IMR-90 (cell line): ENCODE data around the gene RASSF4. TPM values are rescaled to one million over a fixed set of nuclear protein-coding genes. Genes with fewer than 3 reads are reported as not detected.

Experiments
- ATAC-seq: fragments of 200-7000 bp; cut with Tn5 transposase; 2 replicates; pipeline ENCODE4 v1.9.1; 2020; ENCODE audit warnings: low read depth, mild to moderate bottlenecking, moderate library complexity
- BruUV-seq: library from RNA; stranded (reverse); fragments of 400-500 nt; replicated peaks from 2 replicates; lab custom pipeline; 2021; lab: Mats Ljungman, UMichigan
- CTCF ChIA-PET: fragments of 300-600 bp; formaldehyde crosslinking; extraction: SDS; loops from one replicate; lab custom pipeline; 2021; ENCODE audit warnings: antibody characterized with exemption; lab: Yijun Ruan, JAX
- POLR2A ChIA-PET: fragments of 300-600 bp; sonication (Branson Sonifier 250); formaldehyde crosslinking; loops from one replicate; lab custom pipeline; 2022; ENCODE audit warnings: antibody characterized with exemption; ENCODE audit not compliant: unreplicated experiment; lab: Charles Lee
- DNase-seq: peaks from one replicate; pipeline ENCODE4 v3.0.0; 2013
- H2AFZ ChIP-seq: replicated peaks from 2 replicates; pipeline ENCODE3; 2013; ENCODE audit warnings: low read length, mild to moderate bottlenecking; ENCODE audit not compliant: poor library complexity
- H2AK5ac ChIP-seq: 2 replicates; pipeline ENCODE4 v1.6.1; 2013; ENCODE audit warnings: low read depth, low read length, inconsistent platforms
- H2AK9ac ChIP-seq: replicated peaks from 2 replicates; pipeline ENCODE3; 2013; ENCODE audit warnings: mild to moderate bottlenecking, low read depth, low read length, moderate library complexity; ENCODE audit not compliant: poor library complexity
- H2BK120ac ChIP-seq: 2 replicates; pipeline ENCODE4 v1.6.1; 2013; ENCODE audit warnings: low read depth, low read length, inconsistent platforms
- H2BK15ac ChIP-seq: 3 replicates; pipeline ENCODE4 v1.6.1; 2013; ENCODE audit warnings: low read depth, low read length, inconsistent platforms
- H2BK20ac ChIP-seq: 2 replicates; pipeline ENCODE4 v1.6.1; 2013; ENCODE audit warnings: low read depth, mild to moderate bottlenecking, inconsistent platforms, low read length, moderate library complexity
- H2BK5ac ChIP-seq: 2 replicates; pipeline ENCODE4 v1.6.1; 2013; ENCODE audit warnings: mild to moderate bottlenecking, low read depth, low read length, inconsistent platforms; ENCODE audit not compliant: poor library complexity, severe bottlenecking
- H3K14ac ChIP-seq: replicated peaks from 2 replicates; pipeline ENCODE4 v1.6.1; 2013; ENCODE audit warnings: low read depth, low read length, inconsistent platforms
- H3K18ac ChIP-seq: 2 replicates; pipeline ENCODE4 v1.6.1; 2013; ENCODE audit warnings: low read depth, low read length, control low read depth
- H3K23ac ChIP-seq: 2 replicates; pipeline ENCODE4 v1.6.1; 2013; ENCODE audit warnings: low read depth, low read length, inconsistent platforms
- H3K27ac ChIP-seq: 2 replicates; pipeline ENCODE4 v1.5.1; 2013; ENCODE audit warnings: mild to moderate bottlenecking, control low read depth, low read length; ENCODE audit not compliant: insufficient read depth
- H3K27me3 ChIP-seq: 2 replicates; pipeline ENCODE4 v1.6.1; 2013; ENCODE audit warnings: low read length; ENCODE audit not compliant: control insufficient read depth, insufficient read depth
- H3K36me3 ChIP-seq: 2 replicates; pipeline ENCODE4 v1.6.1; 2013; ENCODE audit warnings: low read length, mixed read lengths; ENCODE audit not compliant: control insufficient read depth, insufficient read depth
- H3K4ac ChIP-seq: 2 replicates; pipeline ENCODE4 v1.6.1; 2013; ENCODE audit warnings: low read depth, low read length, inconsistent platforms
- H3K4me1 ChIP-seq: 2 replicates; pipeline ENCODE4 v1.6.1; 2013; ENCODE audit warnings: low read length, mixed read lengths; ENCODE audit not compliant: control insufficient read depth, insufficient read depth
- H3K4me2 ChIP-seq: 2 replicates; pipeline ENCODE4 v1.6.1; 2013; ENCODE audit warnings: low read depth, mild to moderate bottlenecking, control low read depth, low read length, moderate library complexity
- H3K4me3 ChIP-seq: 2 replicates; pipeline ENCODE4 v1.5.1; 2013; ENCODE audit warnings: low read depth, mild to moderate bottlenecking, control low read depth, low read length, moderate library complexity; ENCODE audit not compliant: insufficient read depth
- H3K56ac ChIP-seq: 2 replicates; pipeline ENCODE4 v1.6.1; 2013; ENCODE audit warnings: low read length, inconsistent platforms; ENCODE audit not compliant: insufficient read depth; ENCODE audit errors: extremely low read depth
- H3K79me1 ChIP-seq, 2 experiments: 2 replicates each; pipeline ENCODE4 v1.6.1; 2013; ENCODE audit warnings: low read length in 2 of 2, inconsistent platforms in 1 of 2, low read depth in 1 of 2
- H3K9ac ChIP-seq: 2 replicates; pipeline ENCODE4 v1.6.1; 2013; ENCODE audit warnings: low read depth, low read length, control low read depth
- H3K9me1 ChIP-seq: 2 replicates; pipeline ENCODE4 v1.6.1; 2013; ENCODE audit warnings: low read length, inconsistent platforms; ENCODE audit not compliant: insufficient read depth
- H3K9me3 ChIP-seq: 2 replicates; pipeline ENCODE4 v1.6.1; 2013; ENCODE audit warnings: low read length; ENCODE audit not compliant: control insufficient read depth, insufficient read depth
- H4K20me1 ChIP-seq: 2 replicates; pipeline ENCODE4 v1.6.1; 2013; ENCODE audit warnings: low read length, inconsistent platforms; ENCODE audit not compliant: insufficient read depth
- H4K5ac ChIP-seq: 2 replicates; pipeline ENCODE4 v1.6.1; 2013; ENCODE audit warnings: mild to moderate bottlenecking, low read depth, low read length, control low read depth
- H4K8ac ChIP-seq, 2 experiments: 2 replicates each; pipeline ENCODE4 v1.6.1; 2013; ENCODE audit warnings: low read depth in 2 of 2, low read length in 2 of 2, control low read depth in 1 of 2, inconsistent platforms in 1 of 2
- H4K91ac ChIP-seq: 2 replicates; pipeline ENCODE4 v1.6.1; 2013; ENCODE audit warnings: low read depth, low read length, inconsistent platforms; ENCODE audit not compliant: insufficient read depth
- MAFK ChIP-seq: IDR thresholded peaks from 2 replicates; pipeline ENCODE4 v1.6.1; 2012; ENCODE audit warnings: low read depth, low read length, improper control_type of control experiment
- POLR2A ChIP-seq: IDR thresholded peaks from 2 replicates; pipeline ENCODE4 v1.6.1; 2012; ENCODE audit warnings: mild to moderate bottlenecking, low read depth, low read length
- RAD21 ChIP-seq: IDR thresholded peaks from 2 replicates; pipeline ENCODE4 v1.6.1; 2012; ENCODE audit warnings: low read length, improper control_type of control experiment
- RFX5 ChIP-seq: IDR thresholded peaks from 2 replicates; pipeline ENCODE4 v1.8.0; 2012; ENCODE audit warnings: low read depth, mild to moderate bottlenecking, low read length, moderate library complexity
- SMC3 ChIP-seq: fragments of 150-350 bp; IDR thresholded peaks from 2 replicates; pipeline ENCODE4 v1.6.1; 2016; ENCODE audit warnings: low read depth, mild to moderate bottlenecking, antibody characterized with exemption, low read length, moderate library complexity
- WGBS, 2 experiments: methylation state at CpG; one replicate each; pipeline versions ENCODE4 v1.1.5 to v1.1.7; 2013; ENCODE audit warnings: missing lambda C conversion rate in 2 of 2; ENCODE audit not compliant: insufficient read length in 1 of 2; ENCODE audit errors: extremely low coverage in 2 of 2; 5-methylcytosine and 5-hydroxymethylcytosine counted together
- dilution Hi-C: fragments of 300-500 bp; cut with HindIII; formaldehyde crosslinking; loops from one replicate; pipeline ENCODE4 v1.14.3; 2018; ENCODE audit warnings: low sequenced_read_pairs; ENCODE audit not compliant: unreplicated experiment
- in situ Hi-C: fragments of 300-500 bp; cut with MboI; formaldehyde crosslinking; loops from 3 replicates; pipeline ENCODE4 v1.14.3; 2019; ENCODE audit warnings: low sequenced_read_pairs, inconsistent platforms, mixed read lengths
- intact Hi-C: fragments of 100-400 bp; cut with micrococcal nuclease; formaldehyde crosslinking; loops from 2 replicates; pipeline ENCODE4 v1.10.0; 2022
- polyA plus RNA-seq, 3 experiments: library from polyadenylated mRNA; depleted of rRNA; stranded (reverse); fragments of >200 nt; gene quantifications; 2 replicates each; pipeline ENCODE4 v1.2.3, GENCODE V29; 2012; ENCODE audit warnings: low replicate concordance in 1 of 3
- total RNA-seq: library from RNA; depleted of rRNA; stranded (reverse); fragments of >200 nt; gene quantifications from 2 replicates; pipeline ENCODE4 v1.2.3, GENCODE V29; 2012

RASSF4 gene
- total and polyA plus RNA-seq, 2 of the 4 experiments (the other 2 are of a cell fraction): 5.9 to 8.6 TPM

DNA sequence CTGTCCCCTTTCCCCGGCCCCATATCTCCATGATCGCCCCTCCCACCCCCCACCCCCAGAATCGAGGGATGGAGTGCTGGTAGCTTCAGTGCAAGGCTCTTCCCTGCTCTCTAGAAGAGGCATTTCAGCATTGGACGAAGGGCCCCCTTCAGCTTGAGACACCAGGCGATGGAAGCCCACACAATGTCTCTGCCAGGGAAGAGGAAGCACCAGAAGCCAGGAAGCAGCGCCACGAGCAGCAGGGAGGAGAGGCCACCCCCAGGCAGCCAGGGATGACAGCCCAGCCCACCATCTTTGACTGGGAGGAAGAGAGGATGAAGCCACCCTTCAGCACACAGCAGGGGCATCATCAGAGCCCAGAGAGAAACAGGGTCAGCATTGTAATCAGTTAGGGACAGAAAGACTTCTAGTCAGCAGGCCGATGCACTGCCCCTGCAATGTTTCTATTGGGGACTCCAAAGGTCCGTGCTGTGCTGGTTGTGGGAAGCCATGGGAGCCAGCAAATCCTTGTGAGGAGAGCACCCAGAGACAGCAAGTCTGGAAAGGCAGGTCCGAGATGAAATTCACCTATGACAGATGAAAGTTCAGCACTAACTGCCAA is 32.8 kb upstream of the RASSF4 start:
- Histone ChIP-seq H3K36me3 (no peaks in the 10 kb centered on the region), H2BK120ac (no peak overlapping the region), H3K18ac (no peak overlapping the region), H3K56ac (no peak overlapping the region), H2BK15ac (no peak overlapping the region), H3K27ac (no peak overlapping the region), H2AK5ac (no peak overlapping the region), H3K14ac (no peak overlapping the region), H3K4me1 (no peaks in the 10 kb centered on the region), H2BK20ac (no peak overlapping the region), H2AK9ac (no peak overlapping the region), H4K91ac (no peak overlapping the region), H3K4me2 (no peak overlapping the region), H3K9me3 (no peaks in the 10 kb centered on the region), H3K9ac (no peak overlapping the region), H3K4ac (no peak overlapping the region), H3K4me3 (no peak overlapping the region), H2AFZ (no peak overlapping the region), H4K5ac (no peak overlapping the region), H3K9me1 (no peaks in the 10 kb centered on the region; the same call in 1 of the 2 replicates), H4K20me1 (no peaks in the 10 kb centered on the region), H3K23ac (no peak overlapping the region), H3K79me1 (no peaks in the 10 kb centered on the region), H3K27me3 (peaks cover 24% of the 10 kb centered on the region), H2BK5ac (no peak overlapping the region), H4K8ac (no peak overlapping the region)
- TF ChIP-seq RFX5 (no peak), RAD21 (no peak), SMC3 (no peak), POLR2A (no peak), MAFK (no peak)
- no peak; the same call in 1 of the 2 replicates for ATAC-seq
- in situ Hi-C loops (no loop called here), dilution Hi-C loops (no loop called here), intact Hi-C loops (no loop called here)
- ChIA-PET POLR2A (no interaction called here), CTCF (no interaction called here)
- 60% methylated on average over 2 of the region's 10 CpGs; no CpG with 5 or more reads in 1 of the 2 experiments for whole genome bisulfite sequencing, 2 experiments
- BruUV-seq: no TSS peak
- DNase-seq: no peak
